HEK293 (cell line): Measurements from ENCODE around the gene R3HDM4.

Source experiments
- BCL11B ChIP-seq: fragments of 450-650 bp; formaldehyde crosslinking; IDR thresholded peaks from 2 replicates; pipeline ENCODE4 v1.5.1; 2016; ENCODE audit warnings: low read depth, missing biosample characterization, missing genetic modification characterization
- GLI4 ChIP-seq: fragments of 450-650 bp; formaldehyde crosslinking; IDR thresholded peaks from 2 replicates; pipeline ENCODE4 v1.5.1; 2016; ENCODE audit warnings: missing biosample characterization, missing genetic modification characterization
- IKZF3 ChIP-seq: fragments of 450-650 bp; IDR thresholded peaks from 2 replicates; pipeline ENCODE4 v1.5.0; 2018; ENCODE audit warnings: missing biosample characterization, mild to moderate bottlenecking, missing genetic modification characterization, moderate library complexity
- OSR2 ChIP-seq: fragments of 450-650 bp; formaldehyde crosslinking; IDR thresholded peaks from 2 replicates; pipeline ENCODE4 v1.5.1; 2016; ENCODE audit warnings: missing biosample characterization, missing genetic modification characterization
- OVOL3 ChIP-seq: fragments of 450-650 bp; formaldehyde crosslinking; IDR thresholded peaks from 2 replicates; pipeline ENCODE4 v1.5.1; 2016; ENCODE audit warnings: missing biosample characterization, missing genetic modification characterization
- REPIN1 ChIP-seq: fragments of 450-650 bp; formaldehyde crosslinking; IDR thresholded peaks from 2 replicates; pipeline ENCODE4 v1.5.1; 2017; ENCODE audit warnings: missing biosample characterization, missing genetic modification characterization, low read depth
- ZBTB1 ChIP-seq: fragments of 450-650 bp; formaldehyde crosslinking; IDR thresholded peaks from 2 replicates; pipeline ENCODE4 v1.5.1; 2016; ENCODE audit warnings: missing biosample characterization, missing genetic modification characterization
- ZBTB17 ChIP-seq: fragments of 450-650 bp; formaldehyde crosslinking; IDR thresholded peaks from 2 replicates; pipeline ENCODE4 v1.5.1; 2016; ENCODE audit warnings: missing biosample characterization, missing genetic modification characterization
- ZBTB48 ChIP-seq: fragments of 450-650 bp; formaldehyde crosslinking; IDR thresholded peaks from 2 replicates; pipeline ENCODE4 v1.5.1; 2016; ENCODE audit warnings: missing biosample characterization, missing genetic modification characterization
- ZIC2 ChIP-seq: fragments of 450-650 bp; formaldehyde crosslinking; IDR thresholded peaks from 2 replicates; pipeline ENCODE4 v1.5.1; 2016; ENCODE audit warnings: missing biosample characterization, missing genetic modification characterization
- ZNF112 ChIP-seq: fragments of 450-650 bp; formaldehyde crosslinking; IDR thresholded peaks from 2 replicates; pipeline ENCODE4 v1.5.0; 2017; ENCODE audit warnings: missing biosample characterization, missing genetic modification characterization
- ZNF140 ChIP-seq: fragments of 450-650 bp; formaldehyde crosslinking; IDR thresholded peaks from 2 replicates; pipeline ENCODE4 v1.5.1; 2016; ENCODE audit warnings: missing biosample characterization, missing genetic modification characterization
- ZNF157 ChIP-seq: fragments of 450-650 bp; formaldehyde crosslinking; IDR thresholded peaks from 2 replicates; pipeline ENCODE4 v1.5.1; 2016; ENCODE audit warnings: missing biosample characterization, missing genetic modification characterization
- ZNF211 ChIP-seq: fragments of 450-650 bp; formaldehyde crosslinking; IDR thresholded peaks from 2 replicates; pipeline ENCODE4 v1.5.1; 2016; ENCODE audit warnings: low read depth, missing biosample characterization, missing genetic modification characterization
- ZNF324 ChIP-seq: fragments of 450-650 bp; formaldehyde crosslinking; IDR thresholded peaks from 2 replicates; pipeline ENCODE4 v1.5.1; 2016; ENCODE audit warnings: missing biosample characterization, missing genetic modification characterization
- ZNF37A ChIP-seq: fragments of 450-650 bp; IDR thresholded peaks from 2 replicates; pipeline ENCODE4 v1.5.1; 2018; ENCODE audit warnings: missing biosample characterization, missing genetic modification characterization
- ZNF48 ChIP-seq: fragments of 450-650 bp; formaldehyde crosslinking; IDR thresholded peaks from 2 replicates; pipeline ENCODE4 v1.5.1; 2016; ENCODE audit warnings: missing biosample characterization, missing genetic modification characterization
- ZNF510 ChIP-seq: fragments of 450-650 bp; formaldehyde crosslinking; IDR thresholded peaks from 2 replicates; pipeline ENCODE4 v1.5.1; 2018; ENCODE audit warnings: mild to moderate bottlenecking, missing genetic modification characterization, missing biosample characterization; ENCODE audit not compliant: insufficient replicate concordance
- ZNF521 ChIP-seq: fragments of 450-650 bp; formaldehyde crosslinking; IDR thresholded peaks from 2 replicates; pipeline ENCODE4 v1.5.1; 2017; ENCODE audit warnings: missing biosample characterization, mild to moderate bottlenecking, missing genetic modification characterization
- ZNF548 ChIP-seq: fragments of 450-650 bp; formaldehyde crosslinking; IDR thresholded peaks from 2 replicates; pipeline ENCODE4 v1.5.1; 2016; ENCODE audit warnings: missing biosample characterization, missing genetic modification characterization
- ZNF571 ChIP-seq: fragments of 450-650 bp; formaldehyde crosslinking; IDR thresholded peaks from 2 replicates; pipeline ENCODE4 v1.5.0; 2017; ENCODE audit warnings: missing biosample characterization, missing genetic modification characterization
- ZNF670 ChIP-seq: fragments of 450-650 bp; formaldehyde crosslinking; IDR thresholded peaks from 2 replicates; pipeline ENCODE4 v1.5.1; 2016; ENCODE audit warnings: missing biosample characterization, missing genetic modification characterization, low read depth
- ZSCAN16 ChIP-seq: fragments of 450-650 bp; formaldehyde crosslinking; IDR thresholded peaks from 2 replicates; pipeline ENCODE4 v1.5.1; 2016; ENCODE audit warnings: missing biosample characterization, missing genetic modification characterization
- ZSCAN23 ChIP-seq: fragments of 450-650 bp; formaldehyde crosslinking; IDR thresholded peaks from 2 replicates; pipeline ENCODE4 v1.5.1; 2016; ENCODE audit warnings: missing biosample characterization, missing genetic modification characterization
- TF ChIP-seq, protein P1 (sequence below): fragments of 450-650 bp; formaldehyde crosslinking; IDR thresholded peaks from 2 replicates; pipeline ENCODE4 v1.5.1; 2016; ENCODE audit warnings: missing biosample characterization, missing genetic modification characterization, low read depth
- TF ChIP-seq, protein P2 (sequence below): fragments of 450-650 bp; formaldehyde crosslinking; IDR thresholded peaks from 2 replicates; pipeline ENCODE4 v1.5.1; 2016; ENCODE audit warnings: missing biosample characterization, missing genetic modification characterization
- TF ChIP-seq, protein P3 (sequence below): fragments of 450-650 bp; formaldehyde crosslinking; IDR thresholded peaks from 2 replicates; pipeline ENCODE4 v1.5.1; 2016; ENCODE audit warnings: missing biosample characterization, missing genetic modification characterization
- TF ChIP-seq, protein P4 (sequence below): fragments of 450-650 bp; formaldehyde crosslinking; IDR thresholded peaks from 2 replicates; pipeline ENCODE4 v1.5.1; 2016; ENCODE audit warnings: missing biosample characterization, missing genetic modification characterization
- TF ChIP-seq, protein P5 (sequence below): fragments of 450-650 bp; formaldehyde crosslinking; IDR thresholded peaks from 2 replicates; pipeline ENCODE4 v1.5.1; 2016; ENCODE audit warnings: missing biosample characterization, missing genetic modification characterization

Gene R3HDM4

DNA sequence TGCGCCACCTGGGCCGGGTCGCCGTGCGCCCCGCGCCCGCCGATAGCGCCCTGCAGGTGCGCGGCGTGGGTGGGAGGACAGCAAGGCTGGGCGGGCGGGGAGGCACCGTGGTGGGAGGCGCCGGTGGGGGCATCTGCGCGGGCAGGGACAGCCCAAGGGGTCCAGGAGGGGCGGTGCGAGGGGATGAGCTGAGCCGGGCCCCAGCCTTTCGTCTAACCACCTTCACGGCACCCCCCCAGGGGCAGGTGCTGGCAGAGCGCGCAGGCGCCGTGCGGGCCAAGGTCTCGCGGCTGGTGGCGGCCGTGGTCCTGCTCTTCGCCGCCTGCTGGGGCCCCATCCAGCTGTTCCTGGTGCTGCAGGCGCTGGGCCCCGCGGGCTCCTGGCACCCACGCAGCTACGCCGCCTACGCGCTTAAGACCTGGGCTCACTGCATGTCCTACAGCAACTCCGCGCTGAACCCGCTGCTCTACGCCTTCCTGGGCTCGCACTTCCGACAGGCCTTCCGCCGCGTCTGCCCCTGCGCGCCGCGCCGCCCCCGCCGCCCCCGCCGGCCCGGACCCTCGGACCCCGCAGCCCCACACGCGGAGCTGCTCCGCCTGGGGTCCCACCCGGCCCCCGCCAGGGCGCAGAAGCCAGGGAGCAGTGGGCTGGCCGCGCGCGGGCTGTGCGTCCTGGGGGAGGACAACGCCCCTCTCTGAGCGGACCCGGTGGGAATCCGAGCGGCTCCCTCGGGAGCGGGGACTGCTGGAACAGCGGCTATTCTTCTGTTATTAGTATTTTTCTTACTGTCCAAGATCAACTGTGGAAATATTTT is 7.2 kb upstream of the R3HDM4 start (continued):
- TF ChIP-seq REPIN1 (tag by site-specific recombination) = no peak
- TF ChIP-seq ZNF112 (tag by site-specific recombination) = no peak
- TF ChIP-seq ZBTB48 (tag by site-specific recombination) = no peak
- TF ChIP-seq OVOL3 = no peak
- no peak for TF ChIP-seq ZNF670
- no peak for TF ChIP-seq ZNF548
- no peak for TF ChIP-seq ZNF510 (tag by site-specific recombination)
- no peak for TF ChIP-seq ZNF157 (tag by site-specific recombination)
- no peak for TF ChIP-seq ZNF521 (tag by site-specific recombination)
- TF ChIP-seq, protein P1, sequence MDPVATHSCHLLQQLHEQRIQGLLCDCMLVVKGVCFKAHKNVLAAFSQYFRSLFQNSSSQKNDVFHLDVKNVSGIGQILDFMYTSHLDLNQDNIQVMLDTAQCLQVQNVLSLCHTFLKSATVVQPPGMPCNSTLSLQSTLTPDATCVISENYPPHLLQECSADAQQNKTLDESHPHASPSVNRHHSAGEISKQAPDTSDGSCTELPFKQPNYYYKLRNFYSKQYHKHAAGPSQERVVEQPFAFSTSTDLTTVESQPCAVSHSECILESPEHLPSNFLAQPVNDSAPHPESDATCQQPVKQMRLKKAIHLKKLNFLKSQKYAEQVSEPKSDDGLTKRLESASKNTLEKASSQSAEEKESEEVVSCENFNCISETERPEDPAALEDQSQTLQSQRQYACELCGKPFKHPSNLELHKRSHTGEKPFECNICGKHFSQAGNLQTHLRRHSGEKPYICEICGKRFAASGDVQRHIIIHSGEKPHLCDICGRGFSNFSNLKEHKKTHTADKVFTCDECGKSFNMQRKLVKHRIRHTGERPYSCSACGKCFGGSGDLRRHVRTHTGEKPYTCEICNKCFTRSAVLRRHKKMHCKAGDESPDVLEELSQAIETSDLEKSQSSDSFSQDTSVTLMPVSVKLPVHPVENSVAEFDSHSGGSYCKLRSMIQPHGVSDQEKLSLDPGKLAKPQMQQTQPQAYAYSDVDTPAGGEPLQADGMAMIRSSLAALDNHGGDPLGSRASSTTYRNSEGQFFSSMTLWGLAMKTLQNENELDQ (tag by site-specific recombination) = no peak
- no peak for TF ChIP-seq IKZF3 (tag by site-specific recombination)
- no peak for TF ChIP-seq ZNF48 (tag by site-specific recombination)
- TF ChIP-seq ZNF211 (tag by site-specific recombination) = no peak
- no peak for TF ChIP-seq ZNF37A (tag by site-specific recombination)
- TF ChIP-seq, protein P2, sequence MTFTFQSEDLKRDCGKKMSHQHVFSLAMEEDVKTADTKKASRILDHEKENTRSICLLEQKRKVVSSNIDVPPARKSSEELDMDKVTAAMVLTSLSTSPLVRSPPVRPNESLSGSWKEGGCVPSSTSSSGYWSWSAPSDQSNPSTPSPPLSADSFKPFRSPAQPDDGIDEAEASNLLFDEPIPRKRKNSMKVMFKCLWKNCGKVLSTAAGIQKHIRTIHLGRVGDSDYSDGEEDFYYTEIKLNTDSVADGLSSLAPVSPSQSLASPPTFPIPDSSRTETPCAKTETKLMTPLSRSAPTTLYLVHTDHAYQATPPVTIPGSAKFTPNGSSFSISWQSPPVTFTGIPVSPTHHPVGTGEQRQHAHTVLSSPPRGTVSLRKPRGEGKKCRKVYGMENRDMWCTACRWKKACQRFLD = no peak
- TF ChIP-seq, protein P3, sequence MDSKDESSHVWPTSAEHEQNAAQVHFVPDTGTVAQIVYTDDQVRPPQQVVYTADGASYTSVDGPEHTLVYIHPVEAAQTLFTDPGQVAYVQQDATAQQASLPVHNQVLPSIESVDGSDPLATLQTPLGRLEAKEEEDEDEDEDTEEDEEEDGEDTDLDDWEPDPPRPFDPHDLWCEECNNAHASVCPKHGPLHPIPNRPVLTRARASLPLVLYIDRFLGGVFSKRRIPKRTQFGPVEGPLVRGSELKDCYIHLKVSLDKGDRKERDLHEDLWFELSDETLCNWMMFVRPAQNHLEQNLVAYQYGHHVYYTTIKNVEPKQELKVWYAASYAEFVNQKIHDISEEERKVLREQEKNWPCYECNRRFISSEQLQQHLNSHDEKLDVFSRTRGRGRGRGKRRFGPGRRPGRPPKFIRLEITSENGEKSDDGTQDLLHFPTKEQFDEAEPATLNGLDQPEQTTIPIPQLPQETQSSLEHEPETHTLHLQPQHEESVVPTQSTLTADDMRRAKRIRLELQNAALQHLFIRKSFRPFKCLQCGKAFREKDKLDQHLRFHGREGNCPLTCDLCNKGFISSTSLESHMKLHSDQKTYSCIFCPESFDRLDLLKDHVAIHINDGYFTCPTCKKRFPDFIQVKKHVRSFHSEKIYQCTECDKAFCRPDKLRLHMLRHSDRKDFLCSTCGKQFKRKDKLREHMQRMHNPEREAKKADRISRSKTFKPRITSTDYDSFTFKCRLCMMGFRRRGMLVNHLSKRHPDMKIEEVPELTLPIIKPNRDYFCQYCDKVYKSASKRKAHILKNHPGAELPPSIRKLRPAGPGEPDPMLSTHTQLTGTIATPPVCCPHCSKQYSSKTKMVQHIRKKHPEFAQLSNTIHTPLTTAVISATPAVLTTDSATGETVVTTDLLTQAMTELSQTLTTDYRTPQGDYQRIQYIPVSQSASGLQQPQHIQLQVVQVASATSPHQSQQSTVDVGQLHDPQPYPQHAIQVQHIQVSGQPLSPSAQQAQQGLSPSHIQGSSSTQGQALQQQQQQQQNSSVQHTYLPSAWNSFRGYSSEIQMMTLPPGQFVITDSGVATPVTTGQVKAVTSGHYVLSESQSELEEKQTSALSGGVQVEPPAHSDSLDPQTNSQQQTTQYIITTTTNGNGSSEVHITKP (tag by site-specific recombination) = peak; percentile 74
- no peak for TF ChIP-seq GLI4 (tag by site-specific recombination)
- TF ChIP-seq ZNF140 (tag by site-specific recombination) = no peak
- no peak for TF ChIP-seq ZBTB1 (tag by site-specific recombination)
- TF ChIP-seq, protein P4, sequence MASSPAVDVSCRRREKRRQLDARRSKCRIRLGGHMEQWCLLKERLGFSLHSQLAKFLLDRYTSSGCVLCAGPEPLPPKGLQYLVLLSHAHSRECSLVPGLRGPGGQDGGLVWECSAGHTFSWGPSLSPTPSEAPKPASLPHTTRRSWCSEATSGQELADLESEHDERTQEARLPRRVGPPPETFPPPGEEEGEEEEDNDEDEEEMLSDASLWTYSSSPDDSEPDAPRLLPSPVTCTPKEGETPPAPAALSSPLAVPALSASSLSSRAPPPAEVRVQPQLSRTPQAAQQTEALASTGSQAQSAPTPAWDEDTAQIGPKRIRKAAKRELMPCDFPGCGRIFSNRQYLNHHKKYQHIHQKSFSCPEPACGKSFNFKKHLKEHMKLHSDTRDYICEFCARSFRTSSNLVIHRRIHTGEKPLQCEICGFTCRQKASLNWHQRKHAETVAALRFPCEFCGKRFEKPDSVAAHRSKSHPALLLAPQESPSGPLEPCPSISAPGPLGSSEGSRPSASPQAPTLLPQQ (tag by site-specific recombination) = peak; percentile 81
- TF ChIP-seq BCL11B (tag by site-specific recombination) = no peak
- no peak for TF ChIP-seq ZNF324
- no peak for TF ChIP-seq ZBTB17 (tag by site-specific recombination)
- TF ChIP-seq ZNF571 = no peak
- TF ChIP-seq, protein P5, sequence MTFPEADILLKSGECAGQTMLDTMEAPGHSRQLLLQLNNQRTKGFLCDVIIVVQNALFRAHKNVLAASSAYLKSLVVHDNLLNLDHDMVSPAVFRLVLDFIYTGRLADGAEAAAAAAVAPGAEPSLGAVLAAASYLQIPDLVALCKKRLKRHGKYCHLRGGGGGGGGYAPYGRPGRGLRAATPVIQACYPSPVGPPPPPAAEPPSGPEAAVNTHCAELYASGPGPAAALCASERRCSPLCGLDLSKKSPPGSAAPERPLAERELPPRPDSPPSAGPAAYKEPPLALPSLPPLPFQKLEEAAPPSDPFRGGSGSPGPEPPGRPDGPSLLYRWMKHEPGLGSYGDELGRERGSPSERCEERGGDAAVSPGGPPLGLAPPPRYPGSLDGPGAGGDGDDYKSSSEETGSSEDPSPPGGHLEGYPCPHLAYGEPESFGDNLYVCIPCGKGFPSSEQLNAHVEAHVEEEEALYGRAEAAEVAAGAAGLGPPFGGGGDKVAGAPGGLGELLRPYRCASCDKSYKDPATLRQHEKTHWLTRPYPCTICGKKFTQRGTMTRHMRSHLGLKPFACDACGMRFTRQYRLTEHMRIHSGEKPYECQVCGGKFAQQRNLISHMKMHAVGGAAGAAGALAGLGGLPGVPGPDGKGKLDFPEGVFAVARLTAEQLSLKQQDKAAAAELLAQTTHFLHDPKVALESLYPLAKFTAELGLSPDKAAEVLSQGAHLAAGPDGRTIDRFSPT (tag by site-specific recombination) = peak; percentile 10; the same call in 1 of the 2 replicates
- no peak for TF ChIP-seq OSR2
- TF ChIP-seq ZSCAN23 (tag by site-specific recombination) = no peak
- TF ChIP-seq ZSCAN16 (tag by site-specific recombination) = no peak
- peak; percentile 74 for TF ChIP-seq ZIC2 (tag by site-specific recombination)
